GM18867 (cell line): ENCODE measurements around the gene DBH.

Source experiments
- ATAC-seq: cut with Tn5 transposase; IDR thresholded peaks from one replicate; pipeline ENCODE4 v1.9.1; 2021; ENCODE audit warnings: mild to moderate bottlenecking, moderate library complexity; ENCODE audit not compliant: unreplicated experiment

DBH gene

GRCh38 chr9:133694686-133695085 lies 58.5 kb downstream of the DBH start:
- no peak for ATAC-seq

- ATAC-seq, result no peak
Observed at GRCh38 chr9:133696071-133696472, 59.9 kb downstream of the DBH start.

DNA sequence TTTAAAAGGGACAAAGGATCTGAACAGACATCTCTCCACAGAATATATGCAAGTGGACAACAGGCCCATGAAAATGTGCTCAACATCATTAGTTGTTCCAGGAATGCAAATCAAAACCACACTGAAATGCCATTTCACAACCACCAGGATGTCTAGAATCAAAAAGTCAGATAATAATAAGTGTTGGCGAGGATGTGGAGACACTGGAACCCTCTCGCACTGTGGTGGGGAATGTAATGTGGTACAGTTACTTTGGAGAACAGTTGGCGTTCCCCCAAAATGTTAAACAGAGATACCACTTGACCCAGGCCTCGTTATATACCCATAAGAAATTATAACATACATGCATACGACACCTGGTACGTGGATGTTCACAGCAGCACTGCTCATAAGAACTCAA lies 63.4 kb downstream of the DBH start:
- ATAC-seq, result no peak

- ATAC-seq, result no peak
Observed at GRCh38 chr9:133700819-133701320, 64.7 kb downstream of the DBH start.

GRCh38 chr9:133701321-133701980 lies 65.3 kb downstream of the DBH start:
- no peak for ATAC-seq

- no peak for ATAC-seq
Observed at GRCh38 chr9:133701981-133702797, 66.0 kb downstream of the DBH start.

- ATAC-seq, result no peak
Observed at GRCh38 chr9:133702798-133703590, 66.8 kb downstream of the DBH start.

DNA sequence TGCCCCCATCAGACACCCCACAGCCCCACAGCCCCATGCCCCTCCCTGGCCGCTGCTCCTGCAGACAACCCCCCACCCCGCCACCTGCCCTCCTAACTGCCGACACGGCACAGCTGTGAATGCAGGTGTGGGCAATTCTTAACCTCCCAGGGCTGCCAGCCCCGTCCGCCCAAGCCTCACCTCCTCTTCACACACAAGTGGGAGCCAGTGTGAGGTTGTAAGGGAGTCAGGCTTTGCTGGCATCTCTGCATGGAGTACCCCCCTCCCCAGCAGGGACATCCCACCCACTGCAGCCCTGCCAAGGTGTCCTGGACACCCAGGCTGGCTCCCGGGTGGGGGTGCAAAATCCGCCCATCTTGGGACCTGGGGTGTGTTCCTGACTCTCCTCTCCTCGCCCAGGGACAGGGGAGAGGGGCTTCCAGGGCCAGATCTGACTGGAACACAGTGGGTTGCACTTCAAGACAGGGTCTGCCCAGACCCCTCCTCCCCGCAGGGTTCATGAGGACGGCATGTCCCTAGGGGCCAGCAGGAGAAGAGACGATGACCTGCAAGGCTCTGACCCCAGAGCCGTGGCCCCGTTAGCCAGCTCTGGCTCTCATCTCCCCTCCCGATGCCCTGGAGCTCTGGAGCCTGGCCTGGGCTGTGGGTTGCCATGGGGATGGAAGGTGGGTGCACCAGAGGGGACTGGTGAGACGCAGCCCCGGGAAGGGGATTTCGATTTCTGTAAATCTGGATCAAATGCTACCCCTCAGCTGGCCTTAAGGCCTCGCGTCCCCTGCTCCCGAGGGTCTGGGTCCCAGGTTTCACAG lies 67.6 kb downstream of the DBH start:
- no peak for ATAC-seq

DNA sequence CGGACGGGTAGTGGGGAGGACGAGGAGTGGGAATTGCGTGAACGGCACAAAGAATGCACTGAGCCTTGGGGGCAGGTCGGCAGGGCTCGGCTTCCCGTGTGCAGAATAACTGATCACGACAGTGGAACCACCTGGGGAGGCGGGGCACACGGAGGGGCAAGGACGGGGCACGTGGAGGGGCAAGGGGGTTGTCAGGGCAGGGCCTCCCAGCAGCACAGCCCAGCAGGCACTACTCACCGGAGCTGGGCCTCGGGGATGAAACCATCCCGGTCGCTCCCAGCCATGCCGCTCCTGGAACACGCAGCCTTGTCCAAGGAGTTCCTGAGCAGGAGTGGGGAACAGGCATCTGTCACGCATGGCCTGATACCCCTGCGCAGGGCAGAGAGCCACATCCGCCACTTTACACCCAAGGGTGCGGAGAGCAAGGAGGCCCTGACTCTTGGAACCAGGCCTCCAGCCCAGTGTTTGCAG lies 68.6 kb downstream of the DBH start:
- no peak for ATAC-seq

GRCh38 chr9:133705576-133705975 lies 69.4 kb downstream of the DBH start:
- no peak for ATAC-seq

DNA sequence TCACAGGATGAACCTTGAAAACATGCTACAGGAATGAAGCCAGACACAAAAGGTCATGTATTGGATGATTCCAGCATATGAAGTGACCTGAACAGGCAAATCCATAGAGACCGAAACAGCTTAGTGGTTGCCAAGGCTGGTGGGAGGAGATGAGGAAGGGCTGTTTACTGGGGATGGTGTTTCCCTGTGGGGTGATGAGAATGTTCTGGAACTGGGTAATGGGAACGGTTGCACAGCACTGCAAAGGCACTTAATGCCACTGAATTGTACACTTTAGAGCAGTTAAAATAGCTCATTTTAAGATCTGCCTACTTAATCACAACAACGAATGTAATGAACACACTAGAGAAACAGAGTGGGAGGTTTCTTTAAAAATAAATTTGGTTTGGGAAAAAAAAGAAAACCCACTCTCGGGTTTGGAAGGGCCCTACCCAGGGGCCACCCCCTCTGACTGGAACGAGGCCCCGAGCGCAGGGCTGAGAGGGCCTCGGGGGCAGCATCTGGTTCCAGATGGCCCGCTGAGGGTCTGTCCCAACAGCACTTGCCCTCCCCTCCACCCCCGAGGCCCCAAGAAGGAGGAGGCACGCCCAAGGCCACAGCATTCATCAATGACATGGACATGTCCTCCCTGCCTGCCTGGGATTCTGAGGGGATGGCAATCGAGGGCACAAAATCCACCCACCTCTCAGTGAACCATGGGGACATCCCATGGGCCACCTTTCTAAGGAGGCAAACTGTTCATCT lies 70.3 kb downstream of the DBH start:
- ATAC-seq, result no peak

- ATAC-seq, result no peak
Observed at GRCh38 chr9:133707065-133707762, 71.1 kb downstream of the DBH start.

GRCh38 chr9:133707763-133708245 lies 71.6 kb downstream of the DBH start:
- ATAC-seq, result no peak

DNA sequence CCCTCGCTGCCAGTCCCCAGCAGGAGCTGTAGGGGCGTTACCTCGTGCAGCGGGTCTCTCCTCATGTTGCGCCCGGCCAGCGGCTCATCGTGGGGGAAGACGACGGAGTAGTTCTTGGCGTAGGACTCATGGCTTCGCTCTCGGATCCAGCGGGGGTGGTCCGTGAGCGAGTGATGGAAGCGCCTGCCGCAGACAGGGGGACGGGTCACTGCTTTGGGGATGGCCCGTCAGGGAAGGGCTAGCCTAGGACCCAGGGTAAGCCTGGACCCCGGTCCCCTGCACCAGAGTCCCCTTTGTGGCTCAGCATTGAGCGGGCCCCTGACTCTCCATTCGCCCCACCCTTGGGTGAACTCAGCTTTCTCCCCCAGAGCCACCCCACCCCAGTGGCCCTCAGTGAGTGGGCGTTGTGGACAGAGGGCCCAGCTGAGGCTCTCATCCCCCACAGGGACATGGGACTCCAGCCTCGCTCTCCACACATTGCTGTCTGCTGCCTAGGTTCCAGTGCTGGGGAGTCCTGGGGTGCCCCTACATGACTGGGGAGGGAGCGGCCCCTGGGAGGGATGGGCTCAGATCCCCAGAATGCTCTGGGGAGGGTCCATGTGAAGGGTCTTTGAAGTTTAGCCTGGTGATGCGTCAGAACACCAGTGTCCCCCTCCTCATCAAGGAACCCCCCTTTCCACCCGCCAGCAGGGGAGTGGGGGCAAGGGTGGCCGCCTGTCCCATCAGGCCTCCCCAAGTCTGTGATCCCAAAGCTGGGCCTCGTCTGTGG lies 72.3 kb downstream of the DBH start:
- ATAC-seq, result no peak
